SK-N-SH (cell line): ENCODE results near the gene SAPCD2. TPM values are rescaled to one million over a fixed set of nuclear protein-coding genes. Genes with fewer than 3 reads are reported as not detected.

Experiments
- CTCF ChIA-PET: fragments of 300-600, 350-600 bp; formaldehyde crosslinking; extraction: SDS; loops from one replicate; lab custom pipeline; 2021; lab: Yijun Ruan, JAX
- POLR2A ChIA-PET: fragments of 350-600 bp; sonication (Branson Sonifier 250); formaldehyde crosslinking; extraction: SDS; loops from one replicate; lab custom pipeline; 2020; ENCODE audit warnings: antibody characterized with exemption, inconsistent platforms; lab: Yijun Ruan, JAX
- DNase-seq: peaks from one replicate; pipeline ENCODE4 v3.0.0; 2012
- H2AFZ ChIP-seq: fragments of 200-600 bp; sonication (generic); 2 replicates; pipeline ENCODE4 v1.8.1; 2016; ENCODE audit warnings: antibody characterized with exemption, mild to moderate bottlenecking, low read depth
- H3F3A ChIP-seq: fragments of 200-600 bp; sonication (generic); replicated peaks from 2 replicates; pipeline ENCODE3; 2016; ENCODE audit warnings: antibody characterized with exemption, mild to moderate bottlenecking; ENCODE audit not compliant: insufficient read depth
- H3K27ac ChIP-seq, 2 experiments: fragments of 200-500 bp in 1 of 2; fragments of 200-600 bp in 1 of 2; sonication (Bioruptor generic) in 1 of 2; sonication (generic), shearing (Covaris generic) in 1 of 2; 2 replicates each; pipeline versions ENCODE4 v1.5.1 to v1.6.1; 2014 to 2016; ENCODE audit warnings: low read depth in 2 of 2, inconsistent platforms in 1 of 2, low read length in 1 of 2, mild to moderate bottlenecking in 1 of 2, mixed read lengths in 1 of 2
- H3K27me3 ChIP-seq: fragments of 200-600 bp; sonication (generic), shearing (Covaris generic); 2 replicates; pipeline ENCODE4 v1.6.1; 2016; ENCODE audit warnings: mixed run types; ENCODE audit not compliant: insufficient read depth
- H3K36me3 ChIP-seq, 2 experiments: fragments of 200-500 bp in 1 of 2; fragments of 200-600 bp in 1 of 2; sonication (Bioruptor generic) in 1 of 2; sonication (generic) in 1 of 2; replicated peaks in 1 of 2; 2 replicates each; pipeline versions ENCODE3 to v1.5.1; 2014 to 2016; ENCODE audit warnings: low read length in 1 of 2, mild to moderate bottlenecking in 1 of 2; ENCODE audit not compliant: insufficient read depth in 2 of 2, control insufficient read depth in 1 of 2
- H3K4me1 ChIP-seq, 2 experiments: fragments of 200-500 bp in 1 of 2; fragments of 200-600 bp in 1 of 2; sonication (Bioruptor generic) in 1 of 2; sonication (generic), shearing (Covaris generic) in 1 of 2; 2 replicates each; pipeline versions ENCODE4 v1.5.1 to v1.6.1; 2014 to 2016; ENCODE audit warnings: low read depth in 1 of 2, low read length in 1 of 2, mixed run types in 1 of 2; ENCODE audit not compliant: insufficient read depth in 2 of 2, control insufficient read depth in 1 of 2
- H3K4me2 ChIP-seq: fragments of 200-600 bp; sonication (generic), shearing (Covaris generic); 2 replicates; pipeline ENCODE4 v1.6.1; 2017; ENCODE audit warnings: mixed run types
- H3K4me3 ChIP-seq, 2 experiments: fragments of 200-500 bp in 1 of 2; fragments of 200-600 bp in 1 of 2; sonication (Bioruptor generic) in 1 of 2; sonication (generic), shearing (Covaris generic) in 1 of 2; 2 replicates each; pipeline versions ENCODE4 v1.5.1 to v1.8.1; 2014 to 2016; ENCODE audit warnings: low read depth in 2 of 2, inconsistent platforms in 1 of 2, low read length in 1 of 2, mild to moderate bottlenecking in 1 of 2, mixed read lengths in 1 of 2, moderate library complexity in 1 of 2
- H3K79me2 ChIP-seq: fragments of 200-600 bp; sonication (generic); 2 replicates; pipeline ENCODE4 v1.8.1; 2017; ENCODE audit warnings: mild to moderate bottlenecking; ENCODE audit not compliant: insufficient read depth
- H3K9ac ChIP-seq: fragments of 200-600 bp; sonication (generic); 2 replicates; pipeline ENCODE4 v1.6.1; 2017; ENCODE audit warnings: mixed run types
- H3K9me2 ChIP-seq: fragments of 200-600 bp; sonication (generic); 2 replicates; pipeline ENCODE4 v1.6.1; 2017; ENCODE audit warnings: mixed run types
- H3K9me3 ChIP-seq: fragments of 200-600 bp; sonication (generic); 2 replicates; pipeline ENCODE4 v1.6.1; 2017; ENCODE audit warnings: mixed run types, mild to moderate bottlenecking, moderate library complexity
- H4K20me1 ChIP-seq: fragments of 200-600 bp; sonication (generic); 2 replicates; pipeline ENCODE4 v1.6.1; 2017; ENCODE audit warnings: mild to moderate bottlenecking, mixed run types; ENCODE audit not compliant: insufficient read depth
- CHD2 ChIP-seq: fragments of 150-350 bp; IDR thresholded peaks from 2 replicates; pipeline ENCODE4 v1.6.1; 2018; ENCODE audit warnings: low read length; ENCODE audit not compliant: partially characterized antibody
- CTCF ChIP-seq: fragments of 200-600 bp; sonication (generic); IDR thresholded peaks from 2 replicates; pipeline ENCODE4 v1.6.1; 2017; ENCODE audit warnings: antibody characterized with exemption, mild to moderate bottlenecking, moderate library complexity
- ELF1 ChIP-seq: IDR thresholded peaks from 2 replicates; pipeline ENCODE4 v1.4.0; 2012
- GABPA ChIP-seq: IDR thresholded peaks from 2 replicates; pipeline ENCODE4 v1.4.0; 2012; ENCODE audit warnings: low read depth, mild to moderate bottlenecking
- GATA2 ChIP-seq: sonication (generic); formaldehyde crosslinking; IDR thresholded peaks from 2 replicates; pipeline ENCODE4 v1.5.0; 2020; ENCODE audit warnings: mild to moderate bottlenecking, missing genetic modification reagents
- MEF2A ChIP-seq: IDR thresholded peaks from 2 replicates; pipeline ENCODE4 v1.4.0; 2012; ENCODE audit warnings: low read depth, borderline replicate concordance
- MXI1 ChIP-seq: IDR thresholded peaks from 2 replicates; pipeline ENCODE4 v1.6.1; 2012; ENCODE audit warnings: mild to moderate bottlenecking, low read depth, low read length, improper control_type of control experiment
- PBX3 ChIP-seq: IDR thresholded peaks from 2 replicates; pipeline ENCODE4; 2012
- RCOR1 ChIP-seq: fragments of 150-350 bp; IDR thresholded peaks from 2 replicates; pipeline ENCODE4 v1.6.1; 2017; ENCODE audit warnings: antibody characterized with exemption, low read length
- REST ChIP-seq: IDR thresholded peaks from 2 replicates; pipeline ENCODE4 v1.6.1; 2012; ENCODE audit warnings: mild to moderate bottlenecking, low read depth, low read length, moderate library complexity
- RFX5 ChIP-seq: IDR thresholded peaks from 2 replicates; pipeline ENCODE4 v1.6.1; 2012; ENCODE audit warnings: mild to moderate bottlenecking, improper control_type of control experiment, low read length
- RXRA ChIP-seq: IDR thresholded peaks from 2 replicates; pipeline ENCODE4 v1.4.0; 2012; ENCODE audit warnings: low read depth, mild to moderate bottlenecking, borderline replicate concordance
- TCF12 ChIP-seq: IDR thresholded peaks from 2 replicates; pipeline ENCODE4 v1.4.0; 2012
- USF2 ChIP-seq: fragments of 150-350 bp; IDR thresholded peaks from 2 replicates; pipeline ENCODE4 v1.6.1; 2017; ENCODE audit warnings: antibody characterized with exemption, low read length, low read depth, borderline replicate concordance
- ZBTB33 ChIP-seq: IDR thresholded peaks from 2 replicates; pipeline ENCODE4 v1.4.0; 2012; ENCODE audit warnings: low read depth, borderline replicate concordance
- WGBS: methylation state at CpG from one replicate; pipeline ENCODE4 v1.1.6; 2017; ENCODE audit warnings: low lambda C conversion rate; 5-methylcytosine and 5-hydroxymethylcytosine counted together
- polyA plus RNA-seq, 3 experiments: library from polyadenylated mRNA; depleted of rRNA; stranded (reverse); fragments of >200 nt; gene quantifications; 2 replicates each; pipeline ENCODE4 v1.2.3, GENCODE V29; 2012

SAPCD2 gene
- polyA plus RNA-seq, 1 of the 3 experiments (the other 2 are of a cell fraction) = 6.0 TPM

GRCh38 chr9:137057545-137057944 lies 12.8 kb downstream of the SAPCD2 start:
- H3K4me3 ChIP-seq = no peak overlapping the region
- no peak for DNase-seq
- H3K9ac ChIP-seq = no peak overlapping the region
- H3K27ac ChIP-seq = no peak overlapping the region
- H3K4me2 ChIP-seq = no peak overlapping the region
- H3K9me3 ChIP-seq = no peaks in the 10 kb centered on the region
- ChIA-PET POLR2A (no interaction called here), CTCF (interaction anchor here (1.0 to 19.8 kb wide), 3 partner anchors 7 to 28 kb away, joined by 4 to 803 read pairs (median 803); partner anchors contain the start of genes ENTPD2, NPDC1 and SAPCD2)
- peaks cover 0 to 29% of the 10 kb centered on the region in 2 experiments; a peak in 2 of 4 replicates for H3K4me1 ChIP-seq
- H3F3A ChIP-seq = no peaks in the 10 kb centered on the region
- H2AFZ ChIP-seq = no peak overlapping the region
- no peaks in the 10 kb centered on the region for H3K9me2 ChIP-seq
- TF ChIP-seq MEF2A = no peak
- no peak for TF ChIP-seq CTCF
- no peak for TF ChIP-seq GATA2 (CRISPR knock-in tag)
- TF ChIP-seq MXI1 = no peak
- TF ChIP-seq GABPA = no peak
- TF ChIP-seq RXRA = no peak
- no peak for TF ChIP-seq TCF12
- no peak for TF ChIP-seq ZBTB33
- no peak for TF ChIP-seq RCOR1
- TF ChIP-seq USF2 = no peak
- TF ChIP-seq RFX5 = no peak
- TF ChIP-seq ELF1 = no peak
- no peak for TF ChIP-seq REST
- no peak for TF ChIP-seq CHD2
- no peak for TF ChIP-seq PBX3
- no peaks in the 10 kb centered on the region for H3K27me3 ChIP-seq
- no peaks in the 10 kb centered on the region for H4K20me1 ChIP-seq
- WGBS = 81% methylated on average over 13 of the region's 16 CpGs
- H3K36me3 ChIP-seq = no peaks in the 10 kb centered on the region
- no peaks in the 10 kb centered on the region for H3K79me2 ChIP-seq
